OCI-LY7 (cell line): ENCODE measurements around the gene GMNN.

Source experiments
- EZH2phosphoT487 ChIP-seq: fragments of 200-600 bp; sonication (generic); IDR thresholded peaks from 2 replicates; pipeline ENCODE4 v1.6.1; 2018; ENCODE audit warnings: low read depth, borderline replicate concordance, mild to moderate bottlenecking, mixed run types, antibody characterized with exemption, low read length, moderate library complexity, mixed read lengths
- TF ChIP-seq, protein P1 (sequence below): fragments of 200-600 bp; sonication (generic); conservative IDR thresholded peaks from 2 replicates; pipeline ENCODE4 v1.5.1; 2014; ENCODE audit warnings: mild to moderate bottlenecking, antibody characterized with exemption, low read length, moderate library complexity, mixed read lengths

DNA sequence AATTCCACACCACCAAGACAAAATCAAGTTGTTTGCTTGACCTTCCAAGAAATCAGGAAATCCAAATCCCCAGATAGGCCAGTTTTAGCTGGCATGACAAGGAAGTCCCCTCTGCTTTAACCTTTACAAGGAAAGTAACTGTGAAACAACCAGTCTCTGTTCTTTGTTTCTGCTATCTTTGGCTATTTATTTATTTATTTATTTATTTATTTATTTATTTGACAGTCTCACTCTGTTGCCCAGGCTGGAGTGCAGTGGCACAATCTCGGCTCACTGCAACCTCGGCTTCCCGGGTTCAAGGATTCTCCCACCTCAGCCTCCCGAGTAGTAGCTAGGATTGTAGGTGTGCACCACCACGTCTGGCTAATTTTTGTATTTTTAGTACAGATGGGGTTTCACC lies 14.5 kb upstream of the GMNN start:
- TF ChIP-seq, protein P1, sequence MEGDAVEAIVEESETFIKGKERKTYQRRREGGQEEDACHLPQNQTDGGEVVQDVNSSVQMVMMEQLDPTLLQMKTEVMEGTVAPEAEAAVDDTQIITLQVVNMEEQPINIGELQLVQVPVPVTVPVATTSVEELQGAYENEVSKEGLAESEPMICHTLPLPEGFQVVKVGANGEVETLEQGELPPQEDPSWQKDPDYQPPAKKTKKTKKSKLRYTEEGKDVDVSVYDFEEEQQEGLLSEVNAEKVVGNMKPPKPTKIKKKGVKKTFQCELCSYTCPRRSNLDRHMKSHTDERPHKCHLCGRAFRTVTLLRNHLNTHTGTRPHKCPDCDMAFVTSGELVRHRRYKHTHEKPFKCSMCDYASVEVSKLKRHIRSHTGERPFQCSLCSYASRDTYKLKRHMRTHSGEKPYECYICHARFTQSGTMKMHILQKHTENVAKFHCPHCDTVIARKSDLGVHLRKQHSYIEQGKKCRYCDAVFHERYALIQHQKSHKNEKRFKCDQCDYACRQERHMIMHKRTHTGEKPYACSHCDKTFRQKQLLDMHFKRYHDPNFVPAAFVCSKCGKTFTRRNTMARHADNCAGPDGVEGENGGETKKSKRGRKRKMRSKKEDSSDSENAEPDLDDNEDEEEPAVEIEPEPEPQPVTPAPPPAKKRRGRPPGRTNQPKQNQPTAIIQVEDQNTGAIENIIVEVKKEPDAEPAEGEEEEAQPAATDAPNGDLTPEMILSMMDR: no peak
- TF ChIP-seq EZH2phosphoT487: no peak
